Neural cell (in vitro differentiated cells): ENCODE results near the gene PRKAR1B. TPM values are rescaled to one million over a fixed set of nuclear protein-coding genes. Genes with fewer than 3 reads are reported as not detected.

Source experiments
- H2AFZ ChIP-seq: fragments of 200-600, 300-800 bp; sonication (generic), shearing (Covaris generic); 2 replicates; pipeline ENCODE4 v1.6.0; 2014; ENCODE audit warnings: low read depth, mild to moderate bottlenecking, antibody characterized with exemption, low read length, moderate library complexity
- H3F3A ChIP-seq: fragments of 200-600 bp; shearing (Covaris generic); 2 replicates; pipeline ENCODE4 v1.6.1; 2016; ENCODE audit warnings: mild to moderate bottlenecking, moderate library complexity, mixed read lengths, antibody characterized with exemption, low read length; ENCODE audit not compliant: insufficient read depth, poor library complexity, severe bottlenecking
- H3K27ac ChIP-seq: fragments of 200-600, 300-800 bp; sonication (generic), shearing (Covaris generic); 2 replicates; pipeline ENCODE4 v1.5.1; 2014; ENCODE audit warnings: mild to moderate bottlenecking, low read length, moderate library complexity
- H3K27me3 ChIP-seq: fragments of 300-800, 200-600 bp; sonication (generic), shearing (Covaris generic); 2 replicates; pipeline ENCODE4 v1.6.0; 2014; ENCODE audit warnings: mild to moderate bottlenecking, low read depth, low read length, moderate library complexity; ENCODE audit not compliant: insufficient read depth
- H3K36me3 ChIP-seq: fragments of 300-800, 200-600 bp; sonication (generic), shearing (Covaris generic); 2 replicates; pipeline ENCODE4 v1.5.1; 2014; ENCODE audit warnings: mild to moderate bottlenecking, antibody characterized with exemption, low read length, moderate library complexity; ENCODE audit not compliant: insufficient read depth
- H3K4me2 ChIP-seq: fragments of 300-800, 200-600 bp; sonication (generic), shearing (Covaris generic); 2 replicates; pipeline ENCODE4 v1.6.0; 2014; ENCODE audit warnings: mild to moderate bottlenecking, low read length
- H3K4me3 ChIP-seq: fragments of 300-800, 200-600 bp; sonication (generic), shearing (Covaris generic); 2 replicates; pipeline ENCODE4 v1.5.1; 2014; ENCODE audit warnings: mild to moderate bottlenecking, low read length, moderate library complexity
- H3K79me2 ChIP-seq: fragments of 200-600 bp; shearing (Covaris generic); replicated peaks from 2 replicates; pipeline ENCODE4 v1.6.0; 2014; ENCODE audit warnings: mild to moderate bottlenecking, low read length, moderate library complexity; ENCODE audit not compliant: insufficient read depth
- H3K9ac ChIP-seq: fragments of 300-800, 200-600 bp; sonication (generic), shearing (Covaris generic); 2 replicates; pipeline ENCODE4 v1.6.1; 2016; ENCODE audit warnings: mild to moderate bottlenecking, low read length, mixed read lengths
- H3K9me2 ChIP-seq: fragments of 200-600 bp; shearing (Covaris generic); 2 replicates; pipeline ENCODE4 v1.6.1; 2016; ENCODE audit warnings: mild to moderate bottlenecking, low read length, mixed read lengths; ENCODE audit not compliant: insufficient read depth
- H3K9me3 ChIP-seq: fragments of 200-600, 300-800 bp; sonication (generic), shearing (Covaris generic); 2 replicates; pipeline ENCODE4 v1.6.1; 2016; ENCODE audit warnings: mild to moderate bottlenecking, mixed run types, low read length, moderate library complexity, mixed read lengths
- H4K20me1 ChIP-seq: fragments of 200-600 bp; shearing (Covaris generic); 2 replicates; pipeline ENCODE4 v1.6.1; 2016; ENCODE audit warnings: mild to moderate bottlenecking, mixed run types; ENCODE audit not compliant: insufficient read depth
- CTCF ChIP-seq: fragments of 450-650 bp; IDR thresholded peaks from 2 replicates; pipeline ENCODE4 v1.5.1; 2014; ENCODE audit warnings: antibody characterized with exemption, mild to moderate bottlenecking, moderate library complexity; ENCODE audit not compliant: poor library complexity, severe bottlenecking
- EP300 ChIP-seq: fragments of 450-650 bp; conservative IDR thresholded peaks from 2 replicates; pipeline ENCODE4 v1.6.1; 2014; ENCODE audit warnings: antibody characterized with exemption, mild to moderate bottlenecking, moderate library complexity; ENCODE audit not compliant: poor library complexity, severe bottlenecking
- EZH2 ChIP-seq: fragments of 200-600, 300-800 bp; shearing (Covaris generic), sonication (generic); IDR thresholded peaks from 2 replicates; pipeline ENCODE4 v1.6.1; 2014; ENCODE audit warnings: antibody characterized with exemption, low read length, borderline replicate concordance, mild to moderate bottlenecking; ENCODE audit not compliant: insufficient read depth, poor library complexity, severe bottlenecking
- MXI1 ChIP-seq: fragments of 450-650 bp; conservative IDR thresholded peaks from 2 replicates; pipeline ENCODE4 v1.6.1; 2014; ENCODE audit warnings: antibody characterized with exemption, mild to moderate bottlenecking; ENCODE audit not compliant: poor library complexity, severe bottlenecking
- POLR2AphosphoS5 ChIP-seq: IDR thresholded peaks from 2 replicates; pipeline ENCODE4 v1.6.1; 2012
- RAD21 ChIP-seq: fragments of 450-650 bp; conservative IDR thresholded peaks from 2 replicates; pipeline ENCODE4 v1.6.1; 2014; ENCODE audit warnings: antibody characterized with exemption, mild to moderate bottlenecking, moderate library complexity
- REST ChIP-seq: IDR thresholded peaks from 2 replicates; pipeline ENCODE4 v1.6.1; 2012; ENCODE audit warnings: borderline replicate concordance
- SMC3 ChIP-seq: fragments of 450-650 bp; conservative IDR thresholded peaks from 2 replicates; pipeline ENCODE4 v1.6.1; 2014; ENCODE audit warnings: antibody characterized with exemption, mild to moderate bottlenecking, moderate library complexity; ENCODE audit not compliant: poor library complexity
- TAF1 ChIP-seq: IDR thresholded peaks from 2 replicates; pipeline ENCODE4 v1.6.1; 2012; ENCODE audit warnings: low read depth
- polyA plus RNA-seq: library from polyadenylated mRNA; depleted of rRNA; stranded (reverse); fragments of >200 nt; gene quantifications from 2 replicates; pipeline ENCODE4 v1.2.3, GENCODE V29; 2014

PRKAR1B gene
- polyA plus RNA-seq, 1 donor from 2014 or later, result 38.6 TPM

- Histone ChIP-seq H3K36me3 (no peaks in the 10 kb centered on the region), H3K9me2 (no peaks in the 10 kb centered on the region), H3K9ac (no peak overlapping the region), H2AFZ (no peak overlapping the region), H3F3A (no peaks in the 10 kb centered on the region), H3K27me3 (no peaks in the 10 kb centered on the region), H3K4me3 (no peak overlapping the region), H4K20me1 (no peaks in the 10 kb centered on the region), H3K79me2 (no peaks in the 10 kb centered on the region), H3K27ac (no peak overlapping the region), H3K9me3 (no peaks in the 10 kb centered on the region), H3K4me2 (no peak overlapping the region)
- TF ChIP-seq RAD21 (no peak), POLR2AphosphoS5 (no peak)
Measured at GRCh38 chr7:772005-772294, 44.9 kb upstream of the PRKAR1B start.

- no peak overlapping the region for H3K27ac ChIP-seq
- TF ChIP-seq REST (no peak), TAF1 (no peak), EZH2 (no peak), RAD21 (no peak), CTCF (no peak), MXI1 (no peak), EP300 (no peak), POLR2AphosphoS5 (no peak), SMC3 (no peak)
Measured at GRCh38 chr7:771234-772004, 44.3 kb upstream of the PRKAR1B start.

DNA sequence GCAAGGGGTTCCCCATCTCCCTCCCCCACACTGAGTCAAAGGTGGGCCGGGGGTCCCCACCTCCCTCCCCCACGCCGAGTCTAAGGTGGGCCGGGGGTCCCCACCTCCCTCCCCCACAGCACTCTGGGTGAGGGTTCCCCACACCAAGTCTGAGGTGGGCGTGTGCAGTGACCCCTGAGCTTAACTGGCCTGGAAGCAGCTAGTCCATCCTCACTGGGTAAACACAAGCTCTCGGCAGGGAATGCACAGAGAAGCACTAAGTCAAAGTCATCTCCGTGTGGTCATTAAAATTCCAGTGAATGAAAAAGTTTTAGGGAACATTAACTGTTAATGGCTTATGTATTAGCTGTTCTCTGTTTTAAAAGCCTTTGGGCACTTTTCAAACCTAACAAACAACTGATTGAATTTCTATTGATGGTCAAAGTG lies 43.7 kb upstream of the PRKAR1B start:
- no peak for TF ChIP-seq SMC3
- TF ChIP-seq MXI1, result no peak
- TF ChIP-seq EP300, result no peak
- no peak for TF ChIP-seq RAD21
- no peak for TF ChIP-seq REST
- no peak for TF ChIP-seq CTCF
- no peak for TF ChIP-seq POLR2AphosphoS5
- TF ChIP-seq EZH2, result no peak
- TF ChIP-seq TAF1, result no peak
- no peaks in the 10 kb centered on the region for H3F3A ChIP-seq
- no peaks in the 10 kb centered on the region for H4K20me1 ChIP-seq
- H3K9me2 ChIP-seq, result no peaks in the 10 kb centered on the region
- H2AFZ ChIP-seq, result no peak overlapping the region
- H3K27ac ChIP-seq, result no peak overlapping the region
- H3K79me2 ChIP-seq, result no peaks in the 10 kb centered on the region
- no peaks in the 10 kb centered on the region for H3K27me3 ChIP-seq
- no peaks in the 10 kb centered on the region for H3K9me3 ChIP-seq
- no peak overlapping the region for H3K4me2 ChIP-seq
- no peaks in the 10 kb centered on the region for H3K36me3 ChIP-seq
- H3K4me3 ChIP-seq, result no peak overlapping the region
- H3K9ac ChIP-seq, result no peak overlapping the region

More at GRCh38 chr7:771234-772004, 44.3 kb upstream of the PRKAR1B start:
- no peaks in the 10 kb centered on the region for H3K36me3 ChIP-seq
- no peaks in the 10 kb centered on the region for H3K27me3 ChIP-seq
- no peaks in the 10 kb centered on the region for H3K9me2 ChIP-seq
- H3K4me3 ChIP-seq, result no peak overlapping the region
- no peak overlapping the region for H3K4me2 ChIP-seq
- H3F3A ChIP-seq, result no peaks in the 10 kb centered on the region
- no peaks in the 10 kb centered on the region for H4K20me1 ChIP-seq
- no peak overlapping the region for H3K9ac ChIP-seq
- no peak overlapping the region for H2AFZ ChIP-seq
- no peaks in the 10 kb centered on the region for H3K9me3 ChIP-seq
- no peaks in the 10 kb centered on the region for H3K79me2 ChIP-seq
